PFSK-1 (cell line): Measurements from ENCODE around the gene EFCC1.

Experiments
- FOXP2 ChIP-seq: optimal IDR thresholded peaks from 2 replicates; pipeline ENCODE3; 2011; ENCODE audit warnings: borderline replicate concordance, control low read depth, inconsistent platforms; ENCODE audit not compliant: insufficient read depth; ENCODE audit errors: extremely low read length, extremely low read depth
- POLR2AphosphoS5 ChIP-seq: IDR thresholded peaks from 2 replicates; pipeline ENCODE4 v1.6.1; 2012; ENCODE audit warnings: low read depth, mild to moderate bottlenecking, control low read depth, low read length, moderate library complexity
- REST ChIP-seq, 2 experiments: IDR thresholded peaks; 2 replicates each; pipeline versions ENCODE4 v1.6.1 to v1.8.0; 2011 to 2012; ENCODE audit warnings: low read depth in 2 of 2, low read length in 2 of 2, control low read depth in 1 of 2, inconsistent platforms in 1 of 2, mild to moderate bottlenecking in 1 of 2, moderate library complexity in 1 of 2; ENCODE audit not compliant: insufficient read depth in 1 of 2
- SIN3A ChIP-seq: IDR thresholded peaks from 2 replicates; pipeline ENCODE4 v1.6.1; 2012; ENCODE audit warnings: mild to moderate bottlenecking, low read length, moderate library complexity, borderline replicate concordance; ENCODE audit not compliant: insufficient read depth
- TAF1 ChIP-seq: IDR thresholded peaks from 2 replicates; pipeline ENCODE4 v1.6.1; 2012; ENCODE audit warnings: low read length, control low read depth, borderline replicate concordance; ENCODE audit not compliant: insufficient read depth

Gene EFCC1

GRCh38 chr3:129058441-129059200, 57.5 kb downstream of the EFCC1 start:
- TF ChIP-seq FOXP2, result no peak
- TF ChIP-seq REST (IDR thresholded peaks at IDR 0.05; ENCODE audit: insufficient read depth in 1 of 2, low read depth in 2 of 2, low read length in 2 of 2), result no peak
- no peak for TF ChIP-seq SIN3A
- no peak for TF ChIP-seq TAF1
- no peak for TF ChIP-seq POLR2AphosphoS5

GRCh38 chr3:129059311-129059958, 58.3 kb downstream of the EFCC1 start:
- no peak for TF ChIP-seq REST (IDR thresholded peaks at IDR 0.05; ENCODE audit: insufficient read depth in 1 of 2, low read depth in 2 of 2, low read length in 2 of 2)
- TF ChIP-seq FOXP2, result no peak
- no peak for TF ChIP-seq TAF1
- no peak for TF ChIP-seq SIN3A
- no peak for TF ChIP-seq POLR2AphosphoS5

- TF ChIP-seq FOXP2 (no peak), SIN3A (no peak), REST (IDR thresholded peaks at IDR 0.05; ENCODE audit: insufficient read depth in 1 of 2, low read depth in 2 of 2, low read length in 2 of 2) (no peak), POLR2AphosphoS5 (no peak), TAF1 (no peak)
Measured at GRCh38 chr3:129060276-129061022, 59.3 kb downstream of the EFCC1 start, which contains the start of gene GP9. Gene GP9 (plus strand): TSS chr3:129060779. CDS start chr3:129061740, 961 bp downstream.

GRCh38 chr3:129061023-129061887, 60.2 kb downstream of the EFCC1 start:
- TF ChIP-seq FOXP2 (no peak), TAF1 (no peak), REST (IDR thresholded peaks at IDR 0.05; ENCODE audit: insufficient read depth in 1 of 2, low read depth in 2 of 2, low read length in 2 of 2) (no peak), POLR2AphosphoS5 (no peak), SIN3A (no peak)
